CD8-positive, alpha-beta memory T cell (primary cell): ENCODE results near the gene MAP3K2. TPM values are rescaled to one million over a fixed set of nuclear protein-coding genes. Genes with fewer than 3 reads are reported as not detected.
"Not testable (repeated sequence)": the region's sequence is repeated elsewhere in the genome, so short reads cannot be mapped to it uniquely, and the experiment has no call there.

Experiments
- CTCF ChIA-PET: fragments of 350-600 bp; sonication (Branson Sonifier 250); formaldehyde crosslinking; loops from one replicate; lab custom pipeline; 2021; ENCODE audit warnings: antibody characterized with exemption; lab: Charles Lee
- POLR2A ChIA-PET: fragments of 350-600 bp; sonication (Branson Sonifier 250); formaldehyde crosslinking; loops from one replicate; lab custom pipeline; 2021; ENCODE audit warnings: antibody characterized with exemption; lab: Charles Lee
- DNase-seq, 5 donors: peaks; one replicate each; pipeline versions ENCODE4 v3.0.0 to v3.0.0-alpha.2; 2020 to 2022; ENCODE audit warnings: mixed read lengths in 1 of 5
- H3K27ac ChIP-seq: one replicate; pipeline ENCODE4 v1.7.0; 2013; ENCODE audit warnings: low read depth, mild to moderate bottlenecking, low read length, moderate library complexity
- H3K27me3 ChIP-seq: 2 replicates; pipeline ENCODE4 v1.7.0; 2013; ENCODE audit warnings: low read length, mild to moderate bottlenecking; ENCODE audit not compliant: insufficient read depth, poor library complexity, severe bottlenecking
- H3K36me3 ChIP-seq: 2 replicates; pipeline ENCODE4 v1.7.0; 2013; ENCODE audit warnings: mild to moderate bottlenecking, low read length, moderate library complexity; ENCODE audit not compliant: insufficient read depth
- H3K4me1 ChIP-seq: 2 replicates; pipeline ENCODE4 v1.7.0; 2013; ENCODE audit warnings: mild to moderate bottlenecking, low read length, moderate library complexity; ENCODE audit not compliant: insufficient read depth
- H3K4me3 ChIP-seq: 2 replicates; pipeline ENCODE4 v1.7.0; 2013; ENCODE audit warnings: mild to moderate bottlenecking, low read length
- H3K9me3 ChIP-seq: 2 replicates; pipeline ENCODE4 v1.7.0; 2013; ENCODE audit warnings: mild to moderate bottlenecking, low read length
- H3K27ac Mint-ChIP-seq, 8 donors: one replicate each; pipeline ENCODE4 v1.8.0; 2020 to 2021; ENCODE audit warnings: mixed read lengths in 8 of 8, mild to moderate bottlenecking in 6 of 8, inconsistent platforms in 3 of 8, moderate library complexity in 3 of 8
- H3K27me3 Mint-ChIP-seq, 2 donors: one replicate each; pipeline ENCODE4 v1.8.0; 2020 to 2021; ENCODE audit warnings: mixed read lengths in 2 of 2, mild to moderate bottlenecking in 1 of 2, moderate library complexity in 1 of 2
- H3K36me3 Mint-ChIP-seq, 3 donors: one replicate each; pipeline ENCODE4 v1.8.0; 2020 to 2021; ENCODE audit warnings: mixed read lengths in 3 of 3, inconsistent platforms in 1 of 3, mild to moderate bottlenecking in 1 of 3
- H3K4me1 Mint-ChIP-seq, 3 donors: one replicate each; pipeline ENCODE4 v1.8.0; 2020 to 2021; ENCODE audit warnings: mixed read lengths in 3 of 3, inconsistent platforms in 1 of 3, mild to moderate bottlenecking in 1 of 3
- H3K4me3 Mint-ChIP-seq, 7 donors: one replicate each; pipeline ENCODE4 v1.8.0; 2020 to 2021; ENCODE audit warnings: mixed read lengths in 7 of 7, mild to moderate bottlenecking in 6 of 7, moderate library complexity in 4 of 7, inconsistent platforms in 2 of 7
- H3K9me3 Mint-ChIP-seq, 5 donors: one replicate each; pipeline ENCODE4 v1.8.0; 2020 to 2022; ENCODE audit warnings: mixed read lengths in 5 of 5, mild to moderate bottlenecking in 3 of 5, moderate library complexity in 2 of 5, inconsistent platforms in 1 of 5
- polyA plus RNA-seq: library from polyadenylated mRNA; unstranded; fragments of 300-500 nt; fragmentation: Illumina TruSeq; gene quantifications from one replicate; pipeline ENCODE4 v1.2.3, GENCODE V29; 2021
- total RNA-seq, 2 experiments: library from RNA; stranded (reverse); gene quantifications; one replicate each; pipeline ENCODE4 v1.2.3, GENCODE V29; 2021

MAP3K2 gene
- total and polyA plus RNA-seq, 3 experiments from 2014 or later, result 55.9 to 65.0 (median 57.7) TPM

DNA sequence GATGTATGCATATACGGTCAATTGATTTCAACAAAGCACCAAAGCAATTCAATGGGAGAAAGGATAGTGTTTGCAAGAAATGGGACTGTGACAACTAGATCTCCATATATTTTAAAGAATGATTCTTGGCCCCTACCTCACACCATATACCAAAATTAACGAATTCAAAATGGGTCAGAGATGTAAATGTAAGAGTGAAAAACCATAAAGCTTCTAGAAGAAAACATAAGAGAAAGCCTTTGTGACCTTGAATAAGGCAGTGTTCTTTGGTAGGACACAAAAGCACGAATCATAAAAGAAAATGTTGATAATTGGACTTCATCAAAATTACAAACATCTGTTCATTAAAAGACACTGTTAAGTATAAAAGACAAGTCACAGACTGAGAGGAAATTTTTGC lies 25.4 kb upstream of the MAP3K2 start:
- H3K4me1 ChIP-seq, result peaks cover 23% of the 10 kb centered on the region
- H3K27ac ChIP-seq, result no peak overlapping the region
- H3K27me3 Mint-ChIP-seq, result no peaks in the 10 kb centered on the region
- H3K27me3 ChIP-seq, result no peaks in the 10 kb centered on the region
- H3K36me3 ChIP-seq, result no peaks in the 10 kb centered on the region
- CTCF ChIA-PET, result interaction anchor here (1.4 kb wide), 1 partner anchor 11 kb away, joined by 3 read pairs; no protein-coding TSS in a partner anchor
- H3K36me3 Mint-ChIP-seq, result peaks cover 0 to 2% (median 0%) of the 10 kb centered on the region in 3 donors
- no peak for DNase-seq
- peaks cover 0 to 5% (median 0%) of the 10 kb centered on the region in 5 donors for H3K9me3 Mint-ChIP-seq
- POLR2A ChIA-PET, result no interaction called here
- H3K27ac Mint-ChIP-seq, result peak overlapping the region in 1 of 8 donors; percentile 22
- H3K4me3 Mint-ChIP-seq, result no peak overlapping the region
- no peak overlapping the region for H3K4me3 ChIP-seq
- no peaks in the 10 kb centered on the region for H3K9me3 ChIP-seq
- H3K4me1 Mint-ChIP-seq, result peaks cover 24 to 44% (median 35%) of the 10 kb centered on the region in 3 donors

DNA sequence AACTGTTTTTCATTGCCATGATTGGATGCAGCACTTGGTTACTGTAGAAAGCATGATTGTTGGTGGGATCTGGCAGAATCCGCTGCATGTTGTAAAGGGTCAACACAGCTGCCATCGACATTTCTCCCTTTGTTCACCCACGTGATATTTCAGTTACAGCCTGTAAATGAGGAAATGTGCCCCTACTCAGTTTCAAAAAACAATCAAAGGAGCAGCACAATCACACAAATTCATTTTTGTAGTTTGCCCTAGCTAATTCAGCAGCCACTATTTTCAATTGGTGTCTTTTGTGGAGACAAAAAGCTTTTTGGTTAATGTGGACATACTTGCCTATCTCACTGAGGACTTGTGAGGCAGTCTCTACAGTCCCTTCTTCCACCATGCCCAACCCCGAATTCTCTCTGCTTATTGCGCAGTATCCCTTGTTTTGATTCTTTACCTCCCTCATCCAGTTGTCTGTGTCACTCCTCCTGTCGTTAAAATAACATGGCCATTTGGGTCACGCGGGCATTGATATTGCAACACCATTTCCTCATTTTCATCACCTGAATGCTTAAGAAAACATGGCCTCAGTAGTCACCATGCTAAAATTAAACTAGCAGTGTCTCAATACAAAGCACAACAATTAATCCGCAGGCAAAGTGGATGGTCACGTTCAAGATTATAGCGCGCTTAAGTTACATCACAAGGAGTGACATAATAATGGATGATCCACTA lies 24.0 kb upstream of the MAP3K2 start:
- Mint-ChIP-seq H3K4me1 (peaks cover 19 to 41% (median 33%) of the 10 kb centered on the region in 3 donors), H3K36me3 (peaks cover 0 to 2% (median 0%) of the 10 kb centered on the region in 3 donors), H3K27me3 (no peaks in the 10 kb centered on the region), H3K27ac (peak overlapping the region in 5 of 8 donors; percentile 4 to 79 (median 64)), H3K9me3 (peaks cover 0 to 5% (median 0%) of the 10 kb centered on the region in 5 donors), H3K4me3 (peak overlapping the region in 2 of 7 donors; percentile 39 to 51)
- ChIA-PET POLR2A (no interaction called here), CTCF (no interaction called here)
- H3K27me3 ChIP-seq, result no peaks in the 10 kb centered on the region
- H3K4me1 ChIP-seq, result peaks cover 27% of the 10 kb centered on the region
- no peaks in the 10 kb centered on the region for H3K36me3 ChIP-seq
- no peak overlapping the region for H3K4me3 ChIP-seq
- no peak overlapping the region for H3K27ac ChIP-seq
- H3K9me3 ChIP-seq, result no peaks in the 10 kb centered on the region
- DNase-seq, result no peak

DNA sequence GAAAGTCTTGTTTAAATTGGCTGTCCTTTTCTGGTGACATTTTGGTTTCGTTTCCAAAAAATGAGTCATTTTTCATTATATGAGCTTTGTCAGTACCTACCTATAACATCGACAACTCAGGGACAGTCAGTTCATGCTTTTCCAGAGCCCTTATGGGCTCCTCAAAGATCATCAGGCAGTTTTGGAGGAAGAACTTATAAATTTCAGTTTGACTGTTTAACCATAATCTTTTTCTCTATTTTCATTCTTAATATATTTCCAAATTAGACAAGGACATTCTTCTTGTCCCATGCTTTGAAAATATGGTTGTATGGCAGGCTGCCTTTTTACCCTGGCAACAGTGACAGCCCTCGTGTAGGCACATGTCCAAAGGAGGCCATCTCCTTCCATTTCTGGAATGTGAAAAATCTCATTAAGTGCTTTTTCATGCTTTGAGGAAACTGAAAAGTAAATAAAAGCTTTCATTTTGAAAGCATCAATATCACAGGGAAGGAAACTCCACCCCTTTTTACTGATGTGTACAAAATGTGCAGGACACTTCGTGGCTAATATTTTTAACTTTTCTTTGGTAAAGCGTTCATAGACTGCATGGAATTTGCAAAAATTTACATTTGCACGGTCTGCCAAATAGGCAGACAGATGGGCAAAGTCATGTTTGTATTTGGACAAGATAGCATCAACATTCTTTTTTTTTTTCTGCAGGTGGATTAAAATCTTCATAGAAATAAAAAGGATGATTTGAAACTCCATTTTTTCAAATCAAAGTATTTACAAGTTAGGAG lies 23.3 kb upstream of the MAP3K2 start:
- H3K4me3 Mint-ChIP-seq, result peak overlapping the region; percentile 7 to 66 (median 51)
- H3K4me1 Mint-ChIP-seq, result peaks cover 12 to 34% (median 28%) of the 10 kb centered on the region in 3 donors
- ChIA-PET POLR2A (no interaction called here), CTCF (no interaction called here)
- no peaks in the 10 kb centered on the region for H3K9me3 ChIP-seq
- H3K27me3 ChIP-seq, result no peaks in the 10 kb centered on the region
- no peaks in the 10 kb centered on the region for H3K27me3 Mint-ChIP-seq
- peak overlapping the region; percentile 57 to 88 (median 74) for H3K27ac Mint-ChIP-seq
- no peak overlapping the region for H3K27ac ChIP-seq
- no peak overlapping the region for H3K4me3 ChIP-seq
- peaks cover 0 to 5% (median 0%) of the 10 kb centered on the region in 5 donors for H3K9me3 Mint-ChIP-seq
- peaks cover 0 to 2% (median 0%) of the 10 kb centered on the region in 3 donors for H3K36me3 Mint-ChIP-seq
- no peaks in the 10 kb centered on the region for H3K36me3 ChIP-seq
- DNase-seq, result no peak
- H3K4me1 ChIP-seq, result peaks cover 20% of the 10 kb centered on the region

DNA sequence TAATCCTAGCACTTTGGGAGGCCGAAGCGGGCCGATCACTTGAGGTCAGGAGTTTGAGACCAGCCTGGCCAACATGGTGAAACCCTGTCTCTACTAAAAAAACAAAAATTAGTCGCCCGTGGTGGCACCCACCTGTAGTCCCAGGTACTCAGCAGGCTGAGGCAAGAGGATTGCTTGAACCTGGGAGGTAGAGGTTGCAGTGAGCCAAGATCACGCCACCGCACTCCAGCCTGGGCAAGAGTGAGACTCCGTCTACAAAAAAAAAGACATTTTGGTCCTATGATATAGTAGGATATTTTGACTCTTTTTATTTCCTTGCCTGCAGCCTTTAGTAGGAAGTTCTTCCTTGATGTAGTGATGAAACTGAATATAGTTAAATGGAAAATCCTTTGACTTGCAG lies 21.9 kb upstream of the MAP3K2 start:
- H3K36me3 ChIP-seq, H3K27ac ChIP-seq, POLR2A ChIA-PET, H3K4me3 ChIP-seq, CTCF ChIA-PET, H3K9me3 ChIP-seq, DNase-seq, H3K9me3 Mint-ChIP-seq, H3K36me3 Mint-ChIP-seq, H3K27me3 Mint-ChIP-seq, H3K27me3 ChIP-seq: not testable (repeated sequence)
- Mint-ChIP-seq H3K27ac (peak overlapping the region in 4 of 8 donors; percentile 3 to 15 (median 10)), H3K4me1 (peaks cover 10 to 30% (median 28%) of the 10 kb centered on the region in 3 donors), H3K4me3 (peak overlapping the region in 1 of 7 donors; percentile 51)
- peaks cover 19% of the 10 kb centered on the region for H3K4me1 ChIP-seq

DNA sequence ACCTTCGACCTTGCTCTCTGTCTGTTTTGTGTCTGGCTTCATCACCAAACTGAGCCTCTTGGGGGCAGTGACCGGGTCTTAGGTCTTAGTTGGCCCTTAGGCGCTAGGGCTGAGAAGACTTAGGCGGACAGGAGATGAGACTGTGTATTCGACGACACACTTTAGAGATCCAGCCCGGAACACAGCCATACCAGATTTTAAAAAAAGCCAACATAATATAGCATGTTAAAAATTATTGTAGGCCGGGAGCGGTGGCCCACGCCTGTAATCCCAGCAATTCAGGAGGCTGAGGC lies 21.0 kb upstream of the MAP3K2 start:
- DNase-seq, result no peak
- no peaks in the 10 kb centered on the region for H3K27me3 Mint-ChIP-seq
- no peaks in the 10 kb centered on the region for H3K36me3 ChIP-seq
- H3K4me1 Mint-ChIP-seq, result peaks cover 10 to 30% (median 28%) of the 10 kb centered on the region in 3 donors
- peak overlapping the region in 7 of 8 donors; percentile 30 to 85 (median 72) for H3K27ac Mint-ChIP-seq
- peaks cover 0 to 2% (median 0%) of the 10 kb centered on the region in 3 donors for H3K36me3 Mint-ChIP-seq
- peaks cover 19% of the 10 kb centered on the region for H3K4me1 ChIP-seq
- H3K27ac ChIP-seq, result peak overlapping the region; percentile 64
- peaks cover 0 to 5% (median 0%) of the 10 kb centered on the region in 5 donors for H3K9me3 Mint-ChIP-seq
- no peak overlapping the region for H3K4me3 ChIP-seq
- POLR2A ChIA-PET, result no interaction called here
- H3K9me3 ChIP-seq, result no peaks in the 10 kb centered on the region
- CTCF ChIA-PET, result no interaction called here
- H3K27me3 ChIP-seq, result no peaks in the 10 kb centered on the region
- peak overlapping the region; percentile 43 to 75 (median 70) for H3K4me3 Mint-ChIP-seq

DNA sequence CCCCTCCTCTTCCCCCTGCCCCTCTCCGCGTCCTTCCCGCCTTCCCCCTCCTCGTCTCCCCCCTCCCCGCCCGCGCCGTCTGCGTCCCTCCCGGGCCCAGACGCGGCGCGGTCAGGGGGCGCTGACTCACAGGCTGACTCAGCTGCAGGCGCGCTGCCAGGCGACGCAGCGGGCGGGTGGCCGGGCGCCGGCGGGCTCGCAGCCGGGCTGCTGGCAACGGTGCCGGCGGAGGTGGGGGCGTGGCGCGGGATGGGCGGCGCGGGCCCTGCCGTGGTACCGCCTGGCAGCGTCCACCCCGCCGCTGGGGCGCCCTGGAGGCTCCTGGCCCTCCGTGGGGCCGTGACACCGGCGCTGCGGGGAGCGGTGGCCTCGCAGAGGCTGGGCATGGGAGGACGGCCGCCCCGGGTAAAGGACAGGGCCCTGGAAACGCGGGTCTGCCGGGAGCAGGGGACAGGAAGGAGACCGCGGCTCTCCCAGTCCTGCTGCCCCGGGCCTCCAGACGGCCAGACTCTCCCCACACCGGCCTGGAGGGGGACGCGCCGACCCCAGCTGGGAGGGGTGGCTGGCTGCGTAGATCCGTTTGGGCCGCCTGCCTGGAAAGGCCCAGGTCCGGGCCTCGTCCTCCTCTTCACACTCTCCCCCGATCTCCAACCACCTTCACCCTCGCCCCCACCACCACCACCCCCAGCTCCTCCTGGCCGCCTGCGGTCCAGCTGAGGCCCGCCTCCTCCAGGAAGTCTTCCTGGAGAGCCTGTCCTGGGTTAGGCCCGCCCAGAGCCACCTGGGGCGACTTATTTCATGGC lies 20.4 kb upstream of the MAP3K2 start:
- Histone ChIP-seq H3K4me3 (peak overlapping the region; percentile 39), H3K27me3 (no peaks in the 10 kb centered on the region), H3K4me1 (peaks cover 19% of the 10 kb centered on the region), H3K36me3 (no peaks in the 10 kb centered on the region), H3K9me3 (no peaks in the 10 kb centered on the region), H3K27ac (peak overlapping the region; percentile 64)
- H3K27me3 Mint-ChIP-seq, result no peaks in the 10 kb centered on the region
- POLR2A ChIA-PET, result interaction anchor here (0.6 kb wide), 1 partner anchor 114 kb away, joined by 4 read pairs; the partner anchor contains the start of gene ERCC3
- DNase-seq, result peak; percentile 71 to 94 (median 88)
- H3K4me3 Mint-ChIP-seq, result peak overlapping the region; percentile 65 to 89 (median 74)
- H3K4me1 Mint-ChIP-seq, result peaks cover 10 to 30% (median 28%) of the 10 kb centered on the region in 3 donors
- H3K27ac Mint-ChIP-seq, result peak overlapping the region; percentile 58 to 97 (median 81)
- CTCF ChIA-PET, result no interaction called here
- H3K9me3 Mint-ChIP-seq, result peaks cover 0 to 3% (median 0%) of the 10 kb centered on the region in 5 donors
- peaks cover 0 to 2% (median 0%) of the 10 kb centered on the region in 3 donors for H3K36me3 Mint-ChIP-seq

DNA sequence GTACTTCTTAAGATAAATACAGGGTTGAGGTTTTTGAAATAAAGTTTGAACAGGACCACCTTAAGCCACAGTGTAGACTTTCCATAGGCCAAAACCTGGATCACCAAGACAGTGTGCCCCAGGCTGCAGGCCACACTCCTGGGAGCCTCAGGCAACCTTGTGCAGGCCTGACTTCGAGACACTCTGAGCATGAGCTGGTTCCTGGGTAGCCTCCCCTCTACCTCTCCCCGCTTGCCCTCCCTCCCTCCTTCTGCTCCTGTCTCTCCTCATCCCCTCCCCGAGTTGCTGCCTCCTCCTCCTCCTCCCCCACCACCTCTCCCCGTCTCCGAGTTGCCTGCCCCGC lies 19.9 kb upstream of the MAP3K2 start:
- Mint-ChIP-seq H3K9me3 (no peaks in the 10 kb centered on the region), H3K27ac (peak overlapping the region; percentile 65 to 97 (median 81)), H3K4me3 (peak overlapping the region; percentile 59 to 89 (median 70)), H3K4me1 (peaks cover 10 to 30% (median 28%) of the 10 kb centered on the region in 3 donors), H3K27me3 (no peaks in the 10 kb centered on the region), H3K36me3 (peaks cover 0 to 2% (median 0%) of the 10 kb centered on the region in 3 donors)
- Histone ChIP-seq H3K27me3 (no peaks in the 10 kb centered on the region), H3K9me3 (no peaks in the 10 kb centered on the region), H3K36me3 (no peaks in the 10 kb centered on the region), H3K27ac (peak overlapping the region; percentile 18), H3K4me1 (peaks cover 19% of the 10 kb centered on the region), H3K4me3 (peak overlapping the region; percentile 11)
- ChIA-PET CTCF (no interaction called here), POLR2A (interaction anchor here (0.6 kb wide), 1 partner anchor 114 kb away, joined by 4 read pairs; the partner anchor contains the start of gene ERCC3)
- DNase-seq, result no peak
